Right renal pelvis (tissue), 4 donors: ENCODE results near the gene HPCAL1. TPM values are rescaled to one million over a fixed set of nuclear protein-coding genes. Genes with fewer than 3 reads are reported as not detected.
"Not testable (repeated sequence)": the region's sequence is repeated elsewhere in the genome, so short reads cannot be mapped to it uniquely, and the experiment has no call there.

Source experiments
- DNase-seq, 4 donors: peaks; one replicate each; pipeline ENCODE4 v3.0.0-alpha.2; 2013; ENCODE audit warnings: low read depth in 4 of 4, low spot score in 3 of 4, missing footprints in 1 of 4
- polyA plus RNA-seq, 4 donors: library from polyadenylated mRNA; unstranded; fragments of 120-200 nt; gene quantifications; one replicate each; pipeline ENCODE4 v1.2.1, GENCODE V29; 2013; ENCODE audit not compliant: insufficient read length in 4 of 4

HPCAL1 gene
- polyA plus RNA-seq, 4 donors = 23.9 to 36.8 (median 31.5) TPM

DNA sequence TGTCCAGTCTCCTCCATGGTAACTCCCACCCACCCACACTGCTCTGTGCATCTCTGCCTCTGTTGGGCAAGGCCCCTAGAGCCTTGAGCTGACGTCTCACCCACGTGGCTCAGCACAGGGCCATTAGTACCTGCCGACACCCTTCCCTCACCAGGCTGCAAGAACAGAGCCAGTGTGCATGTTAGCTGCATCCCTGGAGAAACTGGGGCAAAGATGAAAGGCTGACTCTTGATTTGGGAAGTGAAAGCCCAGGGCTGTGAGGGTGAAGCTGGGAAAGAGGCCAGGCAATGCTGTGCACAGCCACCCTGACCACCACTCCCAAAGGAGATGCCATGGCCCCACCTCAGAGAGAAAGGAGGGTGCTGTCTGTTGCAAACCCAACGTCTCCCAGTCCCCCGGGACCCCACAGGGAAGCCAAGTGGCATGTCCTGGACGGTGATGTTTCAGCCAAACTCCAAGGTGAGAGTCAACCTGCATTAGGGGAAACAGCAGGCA is 20.0 kb upstream of the HPCAL1 start:
- no peak for DNase-seq

GRCh38 chr2:10283106-10284062 is 19.3 kb upstream of the HPCAL1 start:
- DNase-seq = no peak

DNA sequence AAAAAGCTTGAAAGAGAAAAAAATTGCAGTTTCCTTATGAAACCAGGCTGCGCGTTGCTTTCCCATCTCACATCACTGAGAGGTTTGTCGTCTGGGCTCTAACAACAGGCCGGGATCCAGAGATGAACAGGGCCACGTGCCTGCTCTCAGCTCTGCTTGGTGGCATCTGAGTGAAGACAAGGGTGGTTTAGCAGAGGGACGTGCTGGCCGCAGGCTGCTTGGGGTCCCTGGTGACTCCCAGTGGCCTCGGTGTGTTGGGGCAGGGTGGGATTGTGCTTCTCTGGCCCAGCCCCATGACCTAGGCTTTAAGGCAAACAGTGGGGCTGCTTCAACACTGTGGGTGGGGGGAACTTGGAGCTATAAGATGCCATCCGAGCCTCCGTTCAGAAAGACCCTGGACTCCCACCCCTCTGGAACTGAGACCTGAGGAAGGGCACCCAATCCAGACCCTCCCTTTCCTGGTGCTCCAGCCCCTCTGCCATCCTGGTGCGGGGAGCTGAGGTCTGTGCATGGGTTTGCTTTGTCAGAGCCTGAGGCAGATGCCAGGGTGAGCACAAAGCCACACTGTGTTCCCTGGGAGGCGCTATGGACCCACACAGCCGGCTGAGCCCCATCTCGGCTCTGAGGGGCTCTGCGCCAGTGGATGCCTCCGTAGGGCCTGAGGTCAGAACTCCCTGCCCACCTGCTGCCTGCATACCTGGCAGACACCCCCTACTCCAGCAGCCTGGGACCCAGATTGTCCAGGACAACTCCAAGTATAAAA is 18.4 kb upstream of the HPCAL1 start:
- DNase-seq = no peak

GRCh38 chr2:10285191-10285555 is 17.5 kb upstream of the HPCAL1 start:
- DNase-seq = no peak

- no peak for DNase-seq
These were observed 17.0 kb upstream of the HPCAL1 start for GRCh38 chr2:10285556-10286198.

DNA sequence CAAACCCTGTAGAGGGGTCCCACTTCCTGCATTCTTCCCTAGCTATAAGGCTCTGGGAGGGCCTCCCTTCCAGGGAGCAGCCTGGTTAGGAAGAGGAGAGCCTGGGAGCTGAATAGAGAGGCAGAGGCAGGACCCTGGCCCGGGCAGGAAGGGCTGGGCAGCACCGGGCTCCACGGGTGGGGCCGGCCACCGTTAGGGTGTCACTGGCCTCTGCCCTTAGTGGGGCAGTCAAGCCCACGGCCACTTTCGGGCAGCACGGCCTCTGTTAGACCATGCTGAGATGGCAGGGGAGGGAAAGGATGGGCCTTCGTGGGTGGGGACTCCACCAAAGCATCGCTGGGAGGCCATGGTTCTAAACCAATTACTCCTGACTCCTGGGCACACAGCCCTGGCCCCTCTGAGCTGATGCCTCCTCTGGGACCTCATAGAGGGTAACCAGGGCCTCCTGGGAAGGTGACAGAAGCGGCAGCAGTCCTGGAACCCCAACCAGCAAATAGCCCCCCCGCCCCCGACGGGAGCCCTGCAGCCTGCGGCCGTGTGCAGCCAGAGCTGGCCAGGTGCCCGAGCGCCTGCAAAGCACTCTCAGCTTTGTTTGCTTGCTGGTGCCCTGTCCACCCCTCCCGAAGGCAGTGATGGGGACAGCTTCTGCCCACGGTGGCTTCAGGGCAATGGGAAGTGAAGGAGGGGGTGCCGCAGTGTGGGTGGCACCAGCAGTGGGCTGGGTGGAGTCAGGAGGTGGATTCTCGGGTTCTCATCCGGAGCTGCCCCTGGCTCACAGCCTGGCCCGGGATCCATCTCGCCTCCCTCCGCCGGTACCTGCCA is 16.3 kb upstream of the HPCAL1 start:
- no peak for DNase-seq

GRCh38 chr2:10287761-10288160 is 14.9 kb upstream of the HPCAL1 start:
- DNase-seq = no peak

DNA sequence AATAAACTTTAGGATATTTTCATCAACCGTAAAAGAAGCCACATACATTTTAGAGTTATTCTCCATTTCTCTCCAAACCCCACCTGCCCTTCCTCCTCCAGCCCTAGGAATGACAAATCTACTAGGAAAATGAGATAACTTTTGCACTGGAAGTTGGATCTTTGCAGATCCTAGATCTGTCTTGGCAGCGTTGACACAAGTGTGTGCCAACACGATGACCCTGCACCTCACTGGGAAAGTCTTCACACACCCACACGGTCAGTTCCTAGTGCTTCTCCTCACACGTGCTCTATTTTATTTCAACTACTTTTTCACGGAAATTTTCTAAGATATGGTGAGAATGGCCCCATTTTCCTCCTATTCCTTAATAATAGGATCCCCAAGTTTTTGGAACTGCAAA is 14.1 kb upstream of the HPCAL1 start:
- DNase-seq = no peak

DNA sequence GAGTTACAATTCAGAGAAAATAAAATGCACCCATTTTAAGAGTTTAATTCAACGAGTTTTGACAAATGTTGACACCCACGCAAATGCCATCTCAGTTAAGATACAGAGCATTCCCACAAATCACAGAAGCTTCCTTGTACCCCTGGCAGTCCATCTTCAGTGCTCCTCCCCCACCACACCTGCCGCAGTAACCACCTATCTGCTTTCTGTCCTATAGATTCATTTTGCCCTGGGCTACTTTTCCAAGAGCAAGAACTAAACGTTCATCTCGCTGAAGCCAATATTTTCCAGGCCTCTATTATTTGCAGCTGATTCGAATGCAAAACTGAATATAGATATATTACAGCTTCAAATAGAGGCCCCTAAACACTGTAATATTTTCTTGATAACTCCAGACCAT is 13.4 kb upstream of the HPCAL1 start:
- no peak for DNase-seq

- no peak for DNase-seq
These were observed 12.8 kb upstream of the HPCAL1 start for GRCh38 chr2:10289891-10290290.

DNA sequence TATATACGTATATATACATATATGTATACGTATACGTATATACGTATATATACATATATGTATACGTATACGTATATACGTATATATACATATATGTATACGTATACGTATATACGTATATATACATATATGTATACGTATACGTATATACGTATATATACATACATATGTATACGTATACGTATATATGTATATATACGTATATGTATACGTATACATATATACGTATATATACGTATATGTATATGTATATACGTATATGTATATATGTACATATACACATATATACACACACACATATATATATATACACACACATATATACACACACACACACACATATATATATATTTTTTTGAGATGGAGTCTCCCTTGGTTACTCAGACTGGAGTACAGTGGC is 11.3 kb upstream of the HPCAL1 start:
- DNase-seq = not testable (repeated sequence)

DNA sequence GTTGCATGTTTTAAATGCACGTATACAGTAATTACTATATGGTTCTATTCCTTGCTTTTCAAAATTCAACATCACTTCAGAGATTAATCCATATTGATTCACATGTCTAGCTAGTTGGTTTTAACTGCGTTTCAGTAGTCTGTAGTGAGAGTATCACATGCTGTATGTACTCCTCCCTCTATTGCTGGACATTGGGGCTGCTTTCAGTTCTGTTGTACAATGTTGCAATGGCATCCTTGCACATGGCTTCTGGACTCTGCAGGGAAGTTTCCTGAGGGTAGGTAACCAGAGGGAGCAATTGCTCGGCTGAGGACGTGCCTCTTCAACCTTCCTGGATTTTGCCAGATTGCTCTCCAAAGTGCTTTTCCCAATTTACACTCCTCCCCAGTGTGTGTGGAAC is 10.7 kb upstream of the HPCAL1 start:
- DNase-seq = no peak

GRCh38 chr2:10293603-10294002 is 9.1 kb upstream of the HPCAL1 start:
- no peak for DNase-seq

- DNase-seq = no peak
These were observed 8.6 kb upstream of the HPCAL1 start for GRCh38 chr2:10294077-10294476.

GRCh38 chr2:10295649-10296048 is 7.1 kb upstream of the HPCAL1 start:
- not testable (repeated sequence) for DNase-seq

- no peak for DNase-seq
These were observed 6.6 kb upstream of the HPCAL1 start for GRCh38 chr2:10296142-10296541.

- DNase-seq = no peak
These were observed 5.4 kb upstream of the HPCAL1 start for GRCh38 chr2:10297191-10297830.

GRCh38 chr2:10297959-10298531 is 4.7 kb upstream of the HPCAL1 start:
- DNase-seq = no peak

DNA sequence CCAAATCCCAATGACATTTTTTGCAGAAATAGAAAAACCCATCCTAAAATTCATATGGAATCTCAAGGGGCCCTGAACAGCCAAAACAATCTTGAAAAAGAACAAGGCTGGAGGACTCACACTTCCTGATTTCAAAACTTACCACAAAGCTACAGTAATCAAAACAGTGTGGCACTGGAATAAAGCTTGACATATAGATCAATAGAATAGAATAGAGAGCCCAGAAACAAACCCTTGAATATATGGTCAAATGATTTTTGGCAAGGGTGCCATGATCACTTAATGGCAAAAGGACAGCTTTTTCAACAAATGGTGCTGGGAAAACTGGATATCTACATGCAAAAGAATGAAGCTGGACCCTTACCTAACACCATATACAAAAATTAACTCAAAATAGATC is 3.9 kb upstream of the HPCAL1 start:
- not testable (repeated sequence) for DNase-seq
